Activated T-helper 9 cell treated with anti-CD3 and anti-CD28 coated beads, Interleukin-2, amount 50 U/mL, for 16 hours (primary cell): Measurements from ENCODE around the gene CCDC6.
"Not testable (repeated sequence)": the region's sequence is repeated elsewhere in the genome, so short reads cannot be mapped to it uniquely, and the experiment has no call there.

ENCODE experiments used
- DNase-seq: peaks from one replicate; pipeline ENCODE4 v3.0.0-alpha.2; 2020; ENCODE audit warnings: low read depth

The CCDC6 gene

GRCh38 chr10:59905731-59906416, 482 bp downstream of the CCDC6 start:
- no peak for DNase-seq

- peak; percentile 27 for DNase-seq
Measured at GRCh38 chr10:59905066-59905730, 1.2 kb downstream of the CCDC6 start.

GRCh38 chr10:59904426-59905065, 1.8 kb downstream of the CCDC6 start:
- DNase-seq, result no peak

- no peak for DNase-seq
Measured at GRCh38 chr10:59903871-59904270, 2.5 kb downstream of the CCDC6 start.

GRCh38 chr10:59902016-59902415, 4.3 kb downstream of the CCDC6 start:
- no peak for DNase-seq

- no peak for DNase-seq
Measured at GRCh38 chr10:59901470-59901869, 4.9 kb downstream of the CCDC6 start.

GRCh38 chr10:59900048-59900727, 6.2 kb downstream of the CCDC6 start:
- DNase-seq, result no peak

GRCh38 chr10:59898125-59898835, 8.1 kb downstream of the CCDC6 start:
- DNase-seq, result no peak

GRCh38 chr10:59896191-59896590, 10.2 kb downstream of the CCDC6 start:
- no peak for DNase-seq

- DNase-seq, result no peak
Measured at GRCh38 chr10:59895629-59896116, 10.7 kb downstream of the CCDC6 start.

GRCh38 chr10:59894114-59894513, 12.2 kb downstream of the CCDC6 start:
- no peak for DNase-seq

GRCh38 chr10:59892697-59893096, 13.7 kb downstream of the CCDC6 start:
- DNase-seq, result no peak

- no peak for DNase-seq
Measured at GRCh38 chr10:59891936-59892335, 14.4 kb downstream of the CCDC6 start.

- DNase-seq, result no peak
Measured at GRCh38 chr10:59891349-59891748, 15.0 kb downstream of the CCDC6 start.

- no peak for DNase-seq
Measured at GRCh38 chr10:59888781-59889435, 17.4 kb downstream of the CCDC6 start.

- DNase-seq, result no peak
Measured at GRCh38 chr10:59887972-59888640, 18.2 kb downstream of the CCDC6 start.

GRCh38 chr10:59887006-59887405, 19.4 kb downstream of the CCDC6 start:
- no peak for DNase-seq

- no peak for DNase-seq
Measured at GRCh38 chr10:59885430-59886134, 20.8 kb downstream of the CCDC6 start.

GRCh38 chr10:59884893-59885292, 21.5 kb downstream of the CCDC6 start:
- not testable (repeated sequence) for DNase-seq

- no peak for DNase-seq
Measured at GRCh38 chr10:59881640-59882039, 24.7 kb downstream of the CCDC6 start.
